Smooth muscle cell (in vitro differentiated cells): ENCODE data around the gene IFT25. TPM values are rescaled to one million over a fixed set of nuclear protein-coding genes. Genes with fewer than 3 reads are reported as not detected.

Source experiments
- DNase-seq: peaks from one replicate; lab custom pipeline; 2025; ENCODE audit not compliant: unreplicated experiment; lab: John Stamatoyannopoulos, UW
- H2AFZ ChIP-seq: fragments of 200-600 bp; sonication (generic); 2 replicates; pipeline ENCODE4 v1.6.0; 2016; ENCODE audit warnings: antibody characterized with exemption, low read depth, mild to moderate bottlenecking
- H3F3A ChIP-seq: fragments of 200-600 bp; sonication (generic); 2 replicates; pipeline ENCODE4 v1.6.0; 2017; ENCODE audit warnings: antibody characterized with exemption, low read depth
- H3K27ac ChIP-seq: fragments of 200-600 bp; sonication (generic); 2 replicates; pipeline ENCODE4 v1.5.1; 2016; ENCODE audit warnings: low read depth, mild to moderate bottlenecking
- H3K27me3 ChIP-seq: fragments of 200-600 bp; sonication (generic); 2 replicates; pipeline ENCODE4 v1.6.1; 2016; ENCODE audit warnings: low read depth, mild to moderate bottlenecking
- H3K36me3 ChIP-seq: fragments of 200-600 bp; sonication (generic); 2 replicates; pipeline ENCODE4 v1.5.1; 2016; ENCODE audit warnings: low read depth
- H3K4me1 ChIP-seq: fragments of 200-600 bp; sonication (generic); 2 replicates; pipeline ENCODE4 v1.5.1; 2016; ENCODE audit warnings: low read depth
- H3K4me2 ChIP-seq: fragments of 200-600 bp; sonication (generic); 2 replicates; pipeline ENCODE4 v1.6.0; 2016; ENCODE audit warnings: mild to moderate bottlenecking
- H3K4me3 ChIP-seq: fragments of 200-600 bp; sonication (generic); 2 replicates; pipeline ENCODE4 v1.5.1; 2016; ENCODE audit warnings: mild to moderate bottlenecking
- H3K79me2 ChIP-seq: fragments of 200-600 bp; sonication (generic); 2 replicates; pipeline ENCODE4 v1.6.0; 2016; ENCODE audit warnings: low read depth, mild to moderate bottlenecking
- H3K9ac ChIP-seq: fragments of 200-600 bp; sonication (generic); 2 replicates; pipeline ENCODE4 v1.6.0; 2016; ENCODE audit warnings: low read depth
- H3K9me3 ChIP-seq: fragments of 200-600 bp; sonication (generic); replicated peaks from 2 replicates; pipeline ENCODE4 v1.5.1; 2016; ENCODE audit warnings: low read depth
- H4K20me1 ChIP-seq: fragments of 200-600 bp; sonication (generic); 2 replicates; pipeline ENCODE4 v1.6.0; 2016; ENCODE audit warnings: low read depth
- CTCF ChIP-seq: fragments of 200-600 bp; sonication (generic); IDR thresholded peaks from 2 replicates; pipeline ENCODE4 v1.5.1; 2017; ENCODE audit warnings: borderline replicate concordance, mild to moderate bottlenecking, antibody characterized with exemption; ENCODE audit not compliant: insufficient read depth, poor library complexity, severe bottlenecking
- WGBS: methylation state at CpG from one replicate; pipeline ENCODE4 v1.1.7; 2016; ENCODE audit warnings: low lambda C conversion rate; 5-methylcytosine and 5-hydroxymethylcytosine counted together
- polyA plus RNA-seq: library from polyadenylated mRNA; unstranded; fragments of >200 nt; fragmentation: Nextera tagmentation; extraction: Ambion mirVana; gene quantifications from 2 replicates; pipeline ENCODE4 v1.2.1, GENCODE V29; 2016
- total RNA-seq: library from RNA; depleted of rRNA; stranded (reverse); fragments of >200 nt; gene quantifications from 2 replicates; pipeline ENCODE4 v1.2.3, GENCODE V29; 2014

IFT25 gene
- total and polyA plus RNA-seq, 2 experiments from 2014 or later = 27.4 to 46.3 TPM

DNA sequence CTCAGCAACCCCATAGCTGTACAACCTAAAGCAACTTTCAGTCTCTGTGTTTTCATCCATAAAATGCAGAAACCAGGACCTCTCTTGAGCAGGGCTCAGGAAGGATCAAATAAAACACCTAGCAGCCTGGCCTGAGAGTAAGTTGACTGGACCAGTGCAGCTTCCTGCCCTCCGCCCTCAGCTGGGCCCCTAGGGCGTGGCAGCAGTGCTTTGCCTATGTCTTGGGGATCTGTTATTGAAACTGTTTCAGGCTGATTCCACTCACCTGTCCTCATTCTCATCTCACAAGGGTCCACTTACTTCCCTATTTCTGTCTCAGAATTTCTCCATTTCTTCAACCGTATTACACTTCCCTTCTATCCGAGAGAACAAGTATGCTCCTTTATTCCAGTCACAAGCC lies 18.0 kb upstream of the IFT25 start:
- Histone ChIP-seq H3K36me3 (peaks cover 41% of the 10 kb centered on the region), H3K4me2 (no peak overlapping the region), H3K9me3 (no peaks in the 10 kb centered on the region), H3K27ac (no peak overlapping the region), H3K4me1 (no peaks in the 10 kb centered on the region), H3K79me2 (no peaks in the 10 kb centered on the region), H4K20me1 (peaks cover 11% of the 10 kb centered on the region), H3K27me3 (no peaks in the 10 kb centered on the region), H2AFZ (no peak overlapping the region), H3F3A (no peaks in the 10 kb centered on the region), H3K9ac (no peak overlapping the region), H3K4me3 (no peak overlapping the region)
- DNase-seq = no peak
- TF ChIP-seq CTCF = no peak
- 99% methylated on average over 4 of the region's 4 CpGs for WGBS

DNA sequence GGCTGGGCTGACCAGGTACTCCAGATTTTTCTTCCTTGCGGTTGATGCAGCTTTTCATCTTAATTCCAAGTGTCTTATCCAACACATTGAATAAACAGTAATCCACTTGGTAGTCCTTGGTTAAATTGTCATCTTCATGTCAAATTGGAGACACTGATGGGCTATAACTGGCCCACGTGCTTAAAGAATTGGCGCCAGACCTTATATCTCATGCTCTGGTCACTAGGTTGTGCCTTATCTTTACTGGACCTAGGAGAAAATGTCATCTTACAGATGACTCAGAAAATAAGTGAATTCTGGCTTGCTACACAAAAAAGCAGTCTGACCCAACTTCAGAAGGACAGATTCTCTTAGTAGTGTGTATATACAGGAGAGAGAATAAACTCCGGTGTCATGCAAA lies 16.9 kb upstream of the IFT25 start:
- Histone ChIP-seq H3K4me2 (no peak overlapping the region), H3K9ac (no peak overlapping the region), H3K79me2 (no peaks in the 10 kb centered on the region), H4K20me1 (peaks cover 17% of the 10 kb centered on the region), H3K4me3 (no peak overlapping the region), H3K4me1 (peaks cover 3% of the 10 kb centered on the region), H2AFZ (no peak overlapping the region), H3K27ac (no peak overlapping the region), H3K36me3 (peaks cover 39% of the 10 kb centered on the region), H3F3A (no peaks in the 10 kb centered on the region), H3K27me3 (no peaks in the 10 kb centered on the region), H3K9me3 (no peaks in the 10 kb centered on the region)
- WGBS = 96% methylated on average over 4 of the region's 4 CpGs
- TF ChIP-seq CTCF = no peak
- no peak for DNase-seq

DNA sequence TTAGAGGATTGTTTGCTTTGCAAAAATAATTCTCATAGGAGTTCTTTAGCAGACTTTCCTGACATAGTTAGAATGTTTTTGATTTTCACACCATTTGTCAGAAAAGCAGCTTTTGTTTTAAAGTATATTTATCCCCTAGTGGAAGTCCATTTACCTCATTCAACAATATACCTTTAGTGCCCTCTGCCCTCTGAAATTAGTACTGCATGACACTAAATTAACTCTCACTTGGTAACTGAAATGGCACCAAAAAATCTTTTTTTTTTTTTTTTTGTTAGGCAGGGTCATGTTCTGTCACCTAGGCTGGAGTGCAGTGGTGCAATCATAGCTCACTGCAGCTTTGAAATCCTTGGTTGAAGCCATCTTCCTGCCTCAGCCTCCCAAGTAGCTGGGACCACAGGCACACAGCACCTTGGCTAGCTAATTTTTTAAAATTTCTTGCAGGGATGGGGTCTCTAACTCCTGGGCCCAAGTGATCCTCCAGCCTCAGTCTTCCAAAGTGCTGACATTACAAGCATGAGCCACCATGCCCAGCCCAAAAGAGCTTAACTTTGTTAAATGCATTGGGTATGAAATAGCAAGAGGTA lies 14.3 kb upstream of the IFT25 start:
- Histone ChIP-seq H3K4me3 (no peak overlapping the region), H2AFZ (no peak overlapping the region), H3F3A (peaks cover 4% of the 10 kb centered on the region), H3K4me1 (peaks cover 16% of the 10 kb centered on the region), H3K4me2 (no peak overlapping the region), H3K27me3 (no peaks in the 10 kb centered on the region), H3K27ac (no peak overlapping the region), H3K36me3 (peaks cover 22% of the 10 kb centered on the region), H3K9ac (no peak overlapping the region), H3K9me3 (no peaks in the 10 kb centered on the region), H4K20me1 (peaks cover 26% of the 10 kb centered on the region), H3K79me2 (peaks cover 7% of the 10 kb centered on the region)
- peak; percentile 58 for TF ChIP-seq CTCF
- DNase-seq = no peak

DNA sequence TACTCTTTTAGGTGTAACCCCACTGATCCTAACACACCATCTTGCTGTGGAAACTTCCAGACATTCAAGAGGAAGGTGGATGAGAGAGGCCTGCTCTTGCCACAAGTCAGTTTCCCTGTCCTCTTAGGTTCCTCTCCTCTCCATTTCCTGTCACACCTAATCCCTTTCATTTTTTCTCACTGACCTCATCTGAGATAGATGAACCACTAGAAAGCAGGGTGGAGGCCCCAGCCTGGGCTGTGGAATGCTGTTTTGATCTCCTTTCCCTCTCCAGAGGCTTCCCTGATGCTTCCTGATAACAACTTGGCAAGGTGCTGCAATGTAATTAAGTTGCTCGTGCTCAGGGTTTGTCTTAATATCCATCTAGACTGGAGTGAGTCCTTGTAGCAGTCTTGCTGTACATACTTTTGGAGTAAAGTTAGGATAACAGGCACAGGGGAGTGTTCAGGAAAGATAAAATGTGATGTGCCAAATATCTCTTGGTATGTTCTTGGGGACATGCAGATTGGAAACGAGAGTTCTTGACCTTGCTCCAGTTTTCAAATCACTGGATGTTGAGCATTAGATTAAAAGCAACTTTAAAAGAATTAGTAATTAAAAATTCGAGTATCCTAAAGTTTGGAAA lies 11.8 kb upstream of the IFT25 start:
- Histone ChIP-seq H3K4me1 (peaks cover 16% of the 10 kb centered on the region), H3F3A (peaks cover 4% of the 10 kb centered on the region), H3K79me2 (peaks cover 17% of the 10 kb centered on the region), H3K27ac (peak overlapping the region; percentile 92), H3K36me3 (peaks cover 20% of the 10 kb centered on the region), H2AFZ (no peak overlapping the region), H3K9ac (peak overlapping the region; percentile 70), H3K4me2 (peak overlapping the region; percentile 69), H3K4me3 (no peak overlapping the region), H4K20me1 (peaks cover 29% of the 10 kb centered on the region), H3K27me3 (no peaks in the 10 kb centered on the region), H3K9me3 (no peaks in the 10 kb centered on the region)
- DNase-seq = no peak
- TF ChIP-seq CTCF = no peak
- 49% methylated on average over 3 of the region's 3 CpGs for WGBS
